Right cardiac atrium (tissue), 5 donors: ENCODE data around the gene ISM1. TPM values are rescaled to one million over a fixed set of nuclear protein-coding genes. Genes with fewer than 3 reads are reported as not detected.
A peak's percentile ranks its signal among the peaks of the same experiment; 100 is the strongest.

Experiments
- ATAC-seq, 2 donors: fragments of 200-7000 bp; cut with Tn5 transposase; one replicate each; pipeline versions ENCODE4 v1.8.0 to v1.9.1; 2020; ENCODE audit warnings: moderate library complexity in 2 of 2, mild to moderate bottlenecking in 1 of 2
- DNase-seq, 3 donors: peaks; one replicate each; pipeline ENCODE4 v3.0.0-alpha.2; 2020
- H3K27ac ChIP-seq: one replicate; pipeline ENCODE4 v1.5.1; 2013; ENCODE audit warnings: mild to moderate bottlenecking, low read length, control low read depth, moderate library complexity
- H3K27me3 ChIP-seq: one replicate; pipeline ENCODE4 v1.6.1; 2013; ENCODE audit not compliant: control insufficient read depth, insufficient read depth
- H3K4me1 ChIP-seq: one replicate; pipeline ENCODE4 v1.6.1; 2013; ENCODE audit warnings: low read length; ENCODE audit not compliant: control insufficient read depth, insufficient read depth
- H3K4me3 ChIP-seq: one replicate; pipeline ENCODE4 v1.5.1; 2013; ENCODE audit warnings: low read length, control low read depth
- H3K9me3 ChIP-seq: one replicate; pipeline ENCODE4 v1.6.1; 2013; ENCODE audit warnings: low read length; ENCODE audit not compliant: control insufficient read depth
- WGBS: extraction: QIAGEN DNeasy Blood & Tissue Kit; methylation state at CpG from one replicate; pipeline ENCODE4 v1.1.7; 2013; 5-methylcytosine and 5-hydroxymethylcytosine counted together
- intact Hi-C, 4 donors: fragments of 100-400 bp; cut with DNase I; formaldehyde crosslinking; loops; one replicate each; pipeline versions ENCODE4 v1.11.0 to v1.14.0; 2022 to 2023
- polyA plus RNA-seq: library from polyadenylated mRNA; stranded (reverse); fragments of 200-250 nt; gene quantifications from one replicate; pipeline ENCODE4 v1.2.3, GENCODE V29; 2013
- total RNA-seq, 4 donors: library from RNA; stranded (reverse); fragmentation: NEBNext Ultra II Directional; extraction: Animal tissue kit (Norgen Biotek cat#: 25700); gene quantifications; one replicate each; pipeline ENCODE4 v1.2.1, GENCODE V29; 2021
- donor health status: healthy with polysubstance abuse.
- donor health status: DM: no; HTN: yes; CAD: no.
- donor health status: DM: no; HTN: no; CAD: no.
- donor health status: DM: no; HTN: yes; CAD: no; lungs with severe emphysema.
- donor health status: DM: yes; HTN: yes; CAD: no.

Gene ISM1
- total and polyA plus RNA-seq, 5 donors = 0.23 to 3.4 (median 1.0) TPM

DNA sequence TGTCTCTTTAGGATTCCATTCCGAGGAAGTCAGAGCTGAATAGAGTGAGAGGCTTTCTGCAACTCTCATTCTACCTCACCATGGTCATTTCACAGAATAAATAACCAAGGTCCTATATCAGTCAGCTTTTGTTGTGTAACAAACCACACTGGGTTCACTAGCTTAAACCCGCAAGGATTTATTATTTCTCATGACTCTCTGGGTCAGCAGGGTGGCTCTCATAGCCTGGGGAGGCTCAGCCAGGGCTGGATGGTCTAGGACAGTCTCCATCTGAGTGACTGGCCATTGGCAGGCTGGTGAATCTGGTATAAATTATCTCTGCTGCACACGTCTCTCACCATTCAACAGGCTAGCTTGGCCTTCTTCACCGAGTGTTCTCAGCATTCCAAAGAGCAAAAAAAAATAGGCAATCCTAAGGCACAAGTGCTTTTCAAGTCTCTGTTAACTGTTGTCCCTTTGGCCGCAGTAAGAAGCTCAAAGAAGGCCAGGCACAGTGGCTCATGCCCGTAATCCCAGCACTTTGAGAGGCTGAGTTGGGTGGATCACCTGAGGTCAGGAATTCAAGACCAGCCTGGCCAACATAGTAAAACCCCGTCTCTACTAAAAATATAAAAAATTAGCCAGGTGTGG lies 39.7 kb downstream of the ISM1 start:
- Histone ChIP-seq H3K27me3 (no peaks in the 10 kb centered on the region), H3K9me3 (no peaks in the 10 kb centered on the region), H3K27ac (no peak overlapping the region), H3K4me3 (no peak overlapping the region), H3K4me1 (no peaks in the 10 kb centered on the region)
- no peak for ATAC-seq
- WGBS = 87% methylated on average over 7 of the region's 7 CpGs
- no peak for DNase-seq
- intact Hi-C loops = loop anchor here in 1 of 4 donors (5.0 kb wide), 1 partner anchor 143 kb away; no protein-coding TSS in a partner anchor

DNA sequence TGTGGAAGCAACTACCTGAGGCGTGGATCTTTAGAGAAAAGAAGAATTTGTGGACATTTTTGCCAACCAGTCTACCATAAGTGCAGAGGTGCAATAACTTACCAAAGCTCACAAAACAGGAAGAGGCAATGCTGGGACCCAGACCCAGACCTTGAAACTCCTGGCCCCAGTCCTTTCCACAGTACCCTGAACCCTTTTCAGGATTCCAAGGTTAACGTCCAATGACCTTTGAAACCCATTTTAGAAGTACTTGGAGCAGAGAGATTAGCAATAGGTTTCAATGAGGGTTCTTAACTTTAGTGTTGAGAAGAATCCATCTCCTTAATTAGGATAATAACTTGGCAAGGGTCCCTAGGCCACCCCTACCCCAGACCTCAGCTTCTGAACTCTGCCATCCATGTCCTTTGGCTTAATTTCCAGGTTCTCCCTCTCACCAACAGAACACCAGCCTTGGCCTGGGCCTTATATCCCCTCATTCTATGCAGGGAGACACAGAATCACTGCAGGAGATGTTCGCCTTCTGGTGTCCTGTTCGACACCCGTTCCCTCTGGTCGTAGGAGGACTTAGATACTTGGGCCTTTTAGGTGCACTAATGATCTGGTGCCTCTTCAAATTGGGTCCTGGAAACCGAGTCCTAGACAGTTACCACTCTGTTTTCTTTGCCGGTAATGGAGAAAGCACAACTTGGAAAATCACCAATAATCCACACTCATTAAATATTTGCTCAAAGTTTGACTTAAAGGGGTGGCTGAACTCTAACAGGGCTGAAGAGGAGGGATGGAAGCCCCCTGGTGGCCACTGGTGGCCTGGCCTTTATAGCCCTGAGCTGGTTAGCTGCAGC lies 40.6 kb downstream of the ISM1 start:
- DNase-seq = peak; percentile 55 to 74 (median 72)
- intact Hi-C loops = loop anchor here in 1 of 4 donors (5.0 kb wide), 1 partner anchor 144 kb away; no protein-coding TSS in a partner anchor
- 85% methylated on average over 8 of the region's 8 CpGs for WGBS
- peak; percentile 73 to 75 for ATAC-seq
- no peak overlapping the region for H3K4me3 ChIP-seq
- no peaks in the 10 kb centered on the region for H3K9me3 ChIP-seq
- H3K4me1 ChIP-seq = no peaks in the 10 kb centered on the region
- H3K27ac ChIP-seq = no peak overlapping the region
- H3K27me3 ChIP-seq = no peaks in the 10 kb centered on the region

DNA sequence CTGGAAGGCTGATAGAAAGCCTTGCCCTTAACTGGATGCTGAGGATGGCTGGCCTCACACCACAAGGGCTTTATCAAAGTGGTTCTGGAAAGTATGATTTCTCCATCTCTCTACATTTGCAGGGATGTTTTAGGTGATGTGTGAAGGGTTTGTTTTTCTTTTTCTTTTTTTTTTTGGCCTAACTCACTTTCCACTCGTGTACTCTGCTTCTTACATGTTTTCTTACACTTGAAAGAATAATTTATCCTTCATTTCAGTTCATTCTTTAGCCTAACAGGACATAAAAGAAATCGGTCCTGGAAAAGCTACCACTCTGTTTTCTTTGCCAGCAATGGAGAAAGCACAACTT lies 41.2 kb downstream of the ISM1 start:
- 71% methylated on average over 2 of the region's 2 CpGs for WGBS
- ATAC-seq (no peak), DNase-seq (no peak)
- Histone ChIP-seq H3K4me1 (no peaks in the 10 kb centered on the region), H3K27me3 (no peaks in the 10 kb centered on the region), H3K4me3 (no peak overlapping the region), H3K9me3 (no peaks in the 10 kb centered on the region), H3K27ac (no peak overlapping the region)
- intact Hi-C loops = loop anchor here in 1 of 4 donors (5.0 kb wide), 1 partner anchor 145 kb away; no protein-coding TSS in a partner anchor

DNA sequence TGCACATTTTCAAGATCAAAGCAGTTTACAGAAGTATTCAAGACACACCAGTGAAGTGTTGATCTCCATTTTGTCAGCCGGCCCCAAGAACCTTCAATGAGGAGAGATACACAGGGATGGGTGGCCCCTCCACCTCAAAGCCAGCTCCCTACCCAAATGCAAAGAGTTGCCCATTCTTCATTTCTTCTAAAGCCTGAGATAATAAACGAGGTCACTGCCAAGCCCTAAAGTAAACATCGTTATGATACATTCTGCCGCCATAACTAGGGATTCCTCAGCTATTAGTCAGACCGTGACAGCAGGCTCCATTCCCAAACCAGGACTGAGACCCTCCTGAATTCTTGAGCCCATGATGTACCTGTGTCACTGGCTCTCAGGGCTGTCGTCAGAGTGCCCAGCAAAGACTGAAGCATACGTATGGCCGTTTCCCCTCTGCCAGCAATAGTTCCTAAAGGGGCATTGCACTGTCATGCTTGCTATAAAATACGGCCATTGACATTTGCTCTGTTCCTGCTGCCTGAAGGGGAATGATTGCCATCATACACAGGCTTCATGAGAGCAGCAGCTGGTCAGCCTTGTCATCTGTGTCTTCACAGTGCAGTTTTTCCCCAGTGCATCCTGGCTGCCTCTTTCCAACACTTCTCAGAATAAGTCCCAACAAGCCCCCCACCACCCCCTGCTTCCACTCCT lies 41.7 kb downstream of the ISM1 start:
- Histone ChIP-seq H3K27me3 (no peaks in the 10 kb centered on the region), H3K9me3 (no peaks in the 10 kb centered on the region), H3K27ac (no peak overlapping the region), H3K4me3 (no peak overlapping the region), H3K4me1 (no peaks in the 10 kb centered on the region)
- ATAC-seq (no peak), DNase-seq (no peak)
- WGBS = 61% methylated on average over 9 of the region's 9 CpGs
- intact Hi-C loops = loop anchor here in 1 of 4 donors (5.0 kb wide), 1 partner anchor 146 kb away; no protein-coding TSS in a partner anchor

DNA sequence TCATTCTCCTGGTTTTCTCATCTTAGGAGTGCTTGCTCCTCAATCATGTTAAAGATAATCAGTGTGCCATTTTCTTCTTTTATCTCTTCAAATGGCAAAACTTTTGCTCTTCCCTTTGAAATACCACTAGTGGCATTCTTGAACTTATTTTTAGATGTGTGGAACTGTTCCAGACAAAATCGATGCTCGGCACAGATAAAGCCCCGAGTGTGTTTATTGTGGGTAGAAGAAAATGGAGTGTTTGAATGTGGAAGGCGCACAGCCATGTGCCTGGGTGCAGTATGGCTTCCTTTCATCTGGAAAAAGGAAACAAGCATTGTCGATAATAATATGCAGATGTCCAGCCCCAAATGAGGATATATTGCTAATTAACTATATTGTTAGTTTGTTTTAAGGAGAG lies 42.4 kb downstream of the ISM1 start:
- 41% methylated on average over 5 of the region's 5 CpGs for WGBS
- intact Hi-C loops = loop anchor here in 1 of 4 donors (5.0 kb wide), 1 partner anchor 146 kb away; no protein-coding TSS in a partner anchor
- DNase-seq = no peak
- Histone ChIP-seq H3K9me3 (no peaks in the 10 kb centered on the region), H3K4me1 (no peaks in the 10 kb centered on the region), H3K4me3 (no peak overlapping the region), H3K27ac (no peak overlapping the region), H3K27me3 (no peaks in the 10 kb centered on the region)
- ATAC-seq = no peak

DNA sequence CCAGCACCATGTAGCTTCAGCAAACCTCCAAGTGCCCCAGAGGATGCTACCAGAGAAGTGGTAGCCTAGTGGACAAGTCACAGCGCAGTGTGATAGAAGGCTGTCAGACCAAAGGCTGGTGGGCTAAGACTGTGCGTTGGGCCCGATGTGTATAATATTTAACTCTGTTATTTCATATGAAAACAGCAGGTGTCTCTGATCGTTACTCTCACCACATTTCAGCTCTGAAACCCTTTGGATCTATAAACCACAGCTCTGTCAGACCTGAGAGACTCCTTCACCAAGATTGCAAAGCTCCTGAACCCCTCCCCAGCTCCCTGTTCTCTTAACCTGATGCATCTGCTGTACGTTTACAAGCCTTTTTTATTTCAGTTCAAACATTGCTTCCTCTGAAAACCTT lies 43.8 kb downstream of the ISM1 start:
- no peak overlapping the region for H3K27ac ChIP-seq
- H3K4me3 ChIP-seq = no peak overlapping the region
- 93% methylated on average over 5 of the region's 5 CpGs for WGBS
- intact Hi-C loops = loop anchor here in 1 of 4 donors (5.0 kb wide), 1 partner anchor 148 kb away; no protein-coding TSS in a partner anchor
- H3K9me3 ChIP-seq = no peaks in the 10 kb centered on the region
- H3K27me3 ChIP-seq = no peaks in the 10 kb centered on the region
- ATAC-seq = no peak
- H3K4me1 ChIP-seq = no peaks in the 10 kb centered on the region
- DNase-seq = no peak

DNA sequence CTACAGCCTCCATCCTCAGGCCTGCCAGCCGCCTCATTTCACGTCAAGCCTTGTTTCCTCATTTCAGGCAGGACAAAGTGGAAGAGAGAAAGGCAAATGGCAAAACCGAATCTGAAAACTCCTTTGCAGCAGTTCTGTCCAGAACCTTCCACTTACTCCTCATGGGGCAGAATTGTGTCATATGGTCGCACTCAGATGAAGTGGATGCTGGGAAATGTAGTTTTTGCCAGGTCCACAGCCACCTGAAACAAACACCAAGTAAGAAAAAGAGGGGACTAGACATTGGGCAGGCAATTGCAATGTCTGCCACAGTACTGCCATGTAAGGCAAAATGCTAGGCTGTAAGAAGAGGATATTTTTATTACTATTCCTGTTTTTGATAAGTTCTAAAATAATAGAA lies 44.9 kb downstream of the ISM1 start:
- Histone ChIP-seq H3K9me3 (no peaks in the 10 kb centered on the region), H3K27me3 (no peaks in the 10 kb centered on the region), H3K4me3 (no peak overlapping the region), H3K27ac (no peak overlapping the region), H3K4me1 (no peaks in the 10 kb centered on the region)
- intact Hi-C loops = no loop called here
- ATAC-seq = no peak
- DNase-seq = no peak
- WGBS = 85% methylated on average over 4 of the region's 4 CpGs

DNA sequence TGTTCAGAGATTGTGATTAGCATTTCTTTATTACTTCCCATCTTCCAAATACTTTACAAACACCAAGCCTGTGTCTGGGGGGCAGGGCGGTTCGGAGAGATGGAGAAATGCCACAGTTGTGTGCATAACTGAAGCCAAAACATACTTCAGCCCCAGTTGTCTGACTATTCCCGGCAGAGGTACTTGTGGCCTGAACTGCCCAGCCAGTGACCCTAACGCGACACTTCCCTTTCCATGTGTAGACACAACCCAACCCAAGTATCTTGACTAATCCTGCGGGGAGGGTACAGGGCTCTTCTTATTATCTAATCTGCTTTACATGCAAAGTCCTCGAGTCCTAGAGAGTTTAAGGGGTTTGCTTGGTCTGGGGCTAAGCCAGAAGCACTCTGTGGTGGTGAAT lies 46.2 kb downstream of the ISM1 start:
- no peak overlapping the region for H3K27ac ChIP-seq
- DNase-seq (no peak), ATAC-seq (no peak)
- H3K27me3 ChIP-seq = no peaks in the 10 kb centered on the region
- no peaks in the 10 kb centered on the region for H3K9me3 ChIP-seq
- intact Hi-C loops = no loop called here
- no peak overlapping the region for H3K4me3 ChIP-seq
- 37% methylated on average over 7 of the region's 7 CpGs for WGBS
- no peaks in the 10 kb centered on the region for H3K4me1 ChIP-seq

DNA sequence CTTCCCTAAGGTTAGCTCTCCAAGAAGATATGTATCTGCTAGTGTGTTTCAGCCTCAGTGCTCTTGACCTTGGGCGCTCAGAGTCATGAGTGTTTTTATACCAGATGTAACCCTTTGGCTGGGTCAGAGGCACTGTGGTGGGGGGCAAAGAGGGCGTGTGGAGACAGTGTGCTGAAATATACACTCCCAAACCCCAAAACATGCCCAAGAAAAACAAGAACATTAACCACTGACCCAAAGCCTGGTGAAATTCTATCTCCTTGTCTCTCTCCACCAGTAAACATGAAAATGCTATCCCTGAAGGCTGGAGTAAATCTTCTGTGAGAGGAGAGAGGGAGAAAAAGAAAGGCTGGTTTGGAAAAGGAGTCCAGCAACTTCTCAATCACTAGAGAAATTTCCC lies 47.9 kb downstream of the ISM1 start:
- Histone ChIP-seq H3K4me1 (no peaks in the 10 kb centered on the region), H3K4me3 (no peak overlapping the region), H3K9me3 (no peaks in the 10 kb centered on the region), H3K27me3 (no peaks in the 10 kb centered on the region), H3K27ac (no peak overlapping the region)
- intact Hi-C loops = no loop called here
- DNase-seq = no peak
- ATAC-seq = no peak
- WGBS = 71% methylated on average over 2 of the region's 2 CpGs

DNA sequence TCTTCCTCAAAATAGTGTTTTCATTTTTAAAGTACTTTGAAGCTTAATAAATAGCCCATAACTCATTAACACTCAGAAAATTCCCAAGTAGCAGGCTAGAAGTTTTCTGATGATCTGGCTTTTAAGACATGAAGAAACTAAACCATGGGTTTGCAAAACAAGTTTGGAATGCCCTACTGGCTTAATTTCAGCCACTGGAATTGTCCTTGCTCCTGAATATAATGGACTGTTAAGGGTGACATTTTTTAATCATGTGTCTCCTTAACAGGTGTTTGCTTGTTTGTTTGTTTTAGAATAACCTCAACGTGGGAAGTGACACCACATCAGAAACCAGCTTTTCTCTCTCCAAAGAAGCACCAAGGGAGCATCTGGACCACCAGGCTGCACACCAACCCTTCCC lies 49.1 kb downstream of the ISM1 start:
- no peak for ATAC-seq
- no peaks in the 10 kb centered on the region for H3K27me3 ChIP-seq
- intact Hi-C loops = no loop called here
- no peak overlapping the region for H3K4me3 ChIP-seq
- H3K9me3 ChIP-seq = no peaks in the 10 kb centered on the region
- DNase-seq = no peak
- H3K4me1 ChIP-seq = peaks cover 2% of the 10 kb centered on the region
- WGBS = 46% methylated on average over 1 of the region's 1 CpG
- no peak overlapping the region for H3K27ac ChIP-seq

DNA sequence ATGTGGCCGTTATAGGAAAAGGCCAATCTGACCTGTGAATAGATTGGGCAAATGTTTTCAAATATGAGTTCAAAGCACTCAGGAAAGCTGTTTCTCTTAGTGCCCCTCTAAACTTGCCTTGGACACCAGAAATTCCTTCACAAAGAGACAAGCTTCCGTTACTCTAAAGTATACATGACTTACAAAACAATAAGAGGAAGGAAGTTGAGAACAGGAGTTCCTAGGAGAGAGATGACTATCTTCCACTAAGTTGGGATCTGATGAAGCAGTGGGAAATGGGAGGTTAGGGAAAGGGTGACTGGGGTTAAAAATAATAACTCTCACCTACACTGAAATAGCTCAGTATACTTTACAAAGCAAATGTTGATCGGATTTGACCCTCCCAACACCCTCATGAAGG lies 50.0 kb downstream of the ISM1 start:
- H3K4me1 ChIP-seq = peaks cover 2% of the 10 kb centered on the region
- H3K27me3 ChIP-seq = no peaks in the 10 kb centered on the region
- WGBS = 67% methylated on average over 3 of the region's 3 CpGs
- H3K4me3 ChIP-seq = no peak overlapping the region
- intact Hi-C loops = no loop called here
- ATAC-seq (peak in 1 of 2 donors; percentile 34), DNase-seq (no peak)
- H3K9me3 ChIP-seq = no peaks in the 10 kb centered on the region
- H3K27ac ChIP-seq = no peak overlapping the region
